MM.1S (cell line): ENCODE measurements around the gene TLR4.

Experiments
- EZH2phosphoT487 ChIP-seq: fragments of 300-600 bp; sonication (generic); IDR thresholded peaks from 2 replicates; pipeline ENCODE4 v1.6.1; 2018; ENCODE audit warnings: antibody characterized with exemption, low read length
- TF ChIP-seq, protein P1 (sequence below): fragments of 300-600 bp; sonication (generic); IDR thresholded peaks from 2 replicates; pipeline ENCODE4 v1.5.1; 2016; ENCODE audit warnings: antibody characterized with exemption, low read length, mixed read lengths

- TF ChIP-seq, protein P1, sequence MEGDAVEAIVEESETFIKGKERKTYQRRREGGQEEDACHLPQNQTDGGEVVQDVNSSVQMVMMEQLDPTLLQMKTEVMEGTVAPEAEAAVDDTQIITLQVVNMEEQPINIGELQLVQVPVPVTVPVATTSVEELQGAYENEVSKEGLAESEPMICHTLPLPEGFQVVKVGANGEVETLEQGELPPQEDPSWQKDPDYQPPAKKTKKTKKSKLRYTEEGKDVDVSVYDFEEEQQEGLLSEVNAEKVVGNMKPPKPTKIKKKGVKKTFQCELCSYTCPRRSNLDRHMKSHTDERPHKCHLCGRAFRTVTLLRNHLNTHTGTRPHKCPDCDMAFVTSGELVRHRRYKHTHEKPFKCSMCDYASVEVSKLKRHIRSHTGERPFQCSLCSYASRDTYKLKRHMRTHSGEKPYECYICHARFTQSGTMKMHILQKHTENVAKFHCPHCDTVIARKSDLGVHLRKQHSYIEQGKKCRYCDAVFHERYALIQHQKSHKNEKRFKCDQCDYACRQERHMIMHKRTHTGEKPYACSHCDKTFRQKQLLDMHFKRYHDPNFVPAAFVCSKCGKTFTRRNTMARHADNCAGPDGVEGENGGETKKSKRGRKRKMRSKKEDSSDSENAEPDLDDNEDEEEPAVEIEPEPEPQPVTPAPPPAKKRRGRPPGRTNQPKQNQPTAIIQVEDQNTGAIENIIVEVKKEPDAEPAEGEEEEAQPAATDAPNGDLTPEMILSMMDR = no peak
- TF ChIP-seq EZH2phosphoT487 = no peak
Observed at GRCh38 chr9:117664419-117664818, 39.8 kb upstream of the TLR4 start.
